HG03135 (cell line): ENCODE data around the gene RNF149.

Experiments
- ATAC-seq: cut with Tn5 transposase; IDR thresholded peaks from one replicate; pipeline ENCODE4 v1.9.1; 2021; ENCODE audit warnings: mild to moderate bottlenecking, moderate library complexity; ENCODE audit not compliant: unreplicated experiment

The RNF149 gene

DNA sequence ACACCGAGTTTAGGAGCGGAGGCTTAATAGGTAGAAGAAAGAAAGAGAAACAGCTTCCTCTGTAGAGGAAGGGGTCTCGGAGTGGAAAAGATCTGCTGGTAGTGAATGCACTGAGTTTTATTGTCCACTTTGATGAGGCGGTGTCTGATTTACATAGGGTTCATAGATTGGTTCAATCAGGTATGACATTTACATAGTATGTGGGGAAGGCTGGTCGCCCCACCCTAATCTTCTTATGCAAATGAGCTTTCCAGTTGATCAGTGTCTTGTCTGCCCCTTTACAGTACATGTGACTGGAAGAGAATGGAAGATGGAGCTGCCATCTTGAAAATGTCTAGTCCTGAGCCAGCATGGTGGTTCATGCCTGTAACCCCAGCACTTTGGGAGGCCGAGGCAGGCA lies 75.7 kb downstream of the RNF149 start:
- ATAC-seq = no peak

DNA sequence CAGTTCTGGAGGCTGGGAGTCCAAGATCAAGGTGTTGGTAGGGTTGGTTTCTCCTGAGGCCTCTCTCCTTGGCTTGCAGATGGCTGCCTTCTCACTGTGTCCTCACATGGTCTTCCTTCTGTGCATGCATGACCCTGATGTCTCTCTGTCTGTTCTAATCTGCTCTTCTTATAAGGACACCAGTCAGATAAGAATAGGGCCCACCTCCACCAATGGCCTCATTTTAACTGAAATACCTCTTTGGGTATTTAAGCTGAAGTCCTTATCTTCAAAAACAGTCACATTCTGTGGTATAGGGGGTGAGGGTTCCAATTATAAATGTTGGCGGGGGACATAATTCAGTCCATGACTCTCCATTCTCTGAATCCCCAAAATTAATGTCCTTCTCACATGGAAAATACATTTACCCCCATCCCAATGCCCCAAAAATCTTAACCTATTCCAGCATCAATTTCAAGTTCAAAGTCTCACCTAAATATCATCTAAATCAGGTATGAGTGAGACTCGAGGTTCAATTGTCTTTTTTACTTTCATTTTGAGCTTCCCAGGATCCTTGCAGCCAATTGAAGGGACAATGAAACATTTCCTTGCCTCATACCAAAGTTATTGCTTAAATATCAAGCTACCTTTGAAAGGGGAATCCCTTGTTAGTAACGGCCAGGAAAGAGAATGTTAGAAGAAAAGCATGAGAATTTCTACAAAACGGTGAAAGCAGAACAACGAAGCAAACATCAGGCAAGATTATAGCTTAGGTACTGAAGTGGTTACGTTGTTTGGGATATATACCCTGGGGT lies 76.4 kb downstream of the RNF149 start:
- ATAC-seq = no peak

DNA sequence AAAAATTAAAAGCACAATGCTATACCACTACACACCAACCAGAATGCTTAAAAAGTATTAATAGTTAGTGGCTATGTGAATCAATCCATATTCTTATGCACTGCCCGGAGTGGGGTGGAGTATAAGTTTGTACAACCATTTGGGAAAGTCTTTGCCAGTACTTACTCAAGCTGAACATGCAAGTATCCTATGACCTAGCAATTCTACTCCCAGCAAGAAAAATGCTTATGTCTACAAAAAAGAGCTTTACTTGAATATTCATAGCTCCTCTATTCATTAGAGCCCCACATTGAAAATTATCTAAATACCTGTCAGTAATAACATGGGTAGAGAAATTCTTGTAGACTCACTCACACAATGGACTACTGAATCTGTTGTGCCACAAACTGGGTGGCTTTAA lies 77.3 kb downstream of the RNF149 start:
- ATAC-seq = no peak

DNA sequence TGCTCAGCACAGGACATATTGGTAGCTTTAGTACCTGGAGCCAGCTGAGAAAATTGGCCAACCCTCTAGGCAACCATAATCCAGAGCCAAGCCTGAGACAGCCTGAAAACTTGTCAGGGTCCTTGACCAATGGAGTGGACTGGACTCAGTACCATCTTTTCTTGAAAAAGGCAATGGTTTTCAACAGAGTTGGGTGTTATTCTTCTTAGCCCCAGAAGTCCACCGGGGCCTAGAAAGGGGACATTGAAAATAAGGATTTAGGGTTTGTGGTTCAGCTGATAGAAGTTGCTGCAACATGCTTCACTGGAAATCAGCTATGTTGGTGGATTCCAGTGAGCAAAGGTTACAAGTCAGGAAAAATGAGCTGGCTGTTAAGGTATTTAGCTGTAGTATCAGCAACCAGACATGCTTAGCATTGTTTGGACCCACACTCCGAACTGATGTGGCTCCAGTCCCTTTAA lies 77.9 kb downstream of the RNF149 start:
- no peak for ATAC-seq
